Tibial nerve (tissue), 4 donors: ENCODE results near the gene IGF2R.

Source experiments
- CTCF ChIP-seq, 5 experiments: fragments of 200-600 bp in 3 of 5; fragments of 450-650 bp in 2 of 5; sonication (generic) in 3 of 5; IDR thresholded peaks; one replicate each; pipeline ENCODE4 v1.5.1; 2016 to 2019; ENCODE audit warnings: antibody characterized with exemption in 5 of 5, mild to moderate bottlenecking in 3 of 5, moderate library complexity in 2 of 5
- EP300 ChIP-seq, 2 donors: sonication (generic); formaldehyde crosslinking; IDR thresholded peaks; one replicate each; pipeline ENCODE4 v1.6.1; 2017; ENCODE audit warnings: antibody characterized with exemption in 2 of 2, mild to moderate bottlenecking in 1 of 2
- POLR2A ChIP-seq, 2 donors: fragments of 450-650 bp; IDR thresholded peaks; one replicate each; pipeline ENCODE4 v1.6.1; 2017; ENCODE audit warnings: antibody characterized with exemption in 2 of 2, mild to moderate bottlenecking in 2 of 2, moderate library complexity in 2 of 2

GRCh38 chr6:160069050-160069454 lies 100.2 kb downstream of the IGF2R start:
- TF ChIP-seq CTCF (IDR thresholded peaks at IDR 0.05) (no peak), POLR2A (IDR thresholded peaks at IDR 0.05) (no peak), EP300 (IDR thresholded peaks at IDR 0.05) (no peak)
